NT2/D1 (cell line): ENCODE data around the gene PCP4.

Experiments used
- DNase-seq: peaks from one replicate; pipeline ENCODE4 v3.0.0-alpha.2; 2011; ENCODE audit warnings: low read depth, low spot score
- H3K27me3 ChIP-seq: 2 replicates; pipeline ENCODE4 v1.6.0; 2011; ENCODE audit warnings: mild to moderate bottlenecking; ENCODE audit not compliant: insufficient read length, insufficient read depth
- H3K36me3 ChIP-seq: 2 replicates; pipeline ENCODE4 v1.6.1; 2011; ENCODE audit warnings: mild to moderate bottlenecking, low read length, mixed read lengths; ENCODE audit not compliant: insufficient read depth, insufficient read length
- H3K4me1 ChIP-seq: 2 replicates; pipeline ENCODE4 v1.5.1; 2011; ENCODE audit not compliant: insufficient read depth, insufficient read length
- H3K4me3 ChIP-seq: 2 replicates; pipeline ENCODE4 v1.5.1; 2011; ENCODE audit warnings: low read depth; ENCODE audit not compliant: insufficient read length
- H3K9ac ChIP-seq: 2 replicates; pipeline ENCODE4 v1.6.0; 2011; ENCODE audit warnings: low read depth; ENCODE audit not compliant: insufficient read length
- H3K9me3 ChIP-seq: 2 replicates; pipeline ENCODE4 v1.5.1; 2011; ENCODE audit warnings: mild to moderate bottlenecking, low read length; ENCODE audit not compliant: insufficient read depth
- SUZ12 ChIP-seq: IDR thresholded peaks from 2 replicates; pipeline ENCODE4 v1.6.1; 2011; ENCODE audit not compliant: insufficient read length, insufficient read depth; ENCODE audit errors: extremely low read depth
- YY1 ChIP-seq: IDR thresholded peaks from 2 replicates; pipeline ENCODE4 v1.6.1; 2011; ENCODE audit not compliant: insufficient read length, insufficient read depth
- ZNF274 ChIP-seq: IDR thresholded peaks from 2 replicates; pipeline ENCODE4 v1.6.1; 2011; ENCODE audit warnings: mild to moderate bottlenecking, low read depth, low read length

PCP4 gene

DNA sequence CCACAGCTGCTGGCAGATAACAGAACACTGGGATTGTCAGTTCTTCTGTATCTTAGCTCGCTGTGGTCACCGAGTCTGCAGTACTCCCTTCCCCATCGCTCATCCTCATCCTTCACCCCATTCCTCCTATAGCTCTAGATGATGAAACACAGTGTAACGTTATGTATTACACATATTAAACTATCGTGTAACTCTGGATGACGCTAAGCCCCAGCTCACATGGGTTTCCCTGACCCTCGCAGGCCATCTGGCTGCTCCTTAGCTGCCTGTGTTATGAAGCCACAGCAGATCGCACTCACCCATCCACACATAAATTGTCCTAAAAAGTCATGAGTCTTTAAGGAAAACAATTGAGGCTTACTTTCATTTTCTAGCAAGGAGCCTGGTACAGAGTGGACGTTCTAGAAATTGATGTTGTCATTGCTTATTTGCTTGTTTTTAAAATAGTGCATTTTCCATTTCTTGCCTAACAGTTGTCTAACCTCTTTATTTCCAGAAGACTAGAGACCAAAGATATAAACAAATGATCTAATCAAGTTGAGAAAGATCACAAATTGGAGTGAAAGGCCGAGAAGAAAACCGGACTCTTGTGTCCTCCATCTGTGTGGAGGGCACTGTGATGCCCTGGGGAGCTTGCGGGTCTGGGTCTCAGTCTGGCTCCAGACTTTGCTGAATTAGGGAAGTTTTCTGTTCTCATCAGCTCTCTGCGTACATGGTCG is 24.3 kb upstream of the PCP4 start:
- DNase-seq, result no peak
- Histone ChIP-seq H3K36me3 (no peaks in the 10 kb centered on the region), H3K4me1 (peaks cover 9% of the 10 kb centered on the region), H3K4me3 (no peak overlapping the region), H3K9me3 (peaks cover 4% of the 10 kb centered on the region; the same call in 1 of the 2 replicates), H3K9ac (no peak overlapping the region), H3K27me3 (no peaks in the 10 kb centered on the region)
- no peak for TF ChIP-seq YY1
- no peak for TF ChIP-seq SUZ12
- TF ChIP-seq ZNF274, result no peak

DNA sequence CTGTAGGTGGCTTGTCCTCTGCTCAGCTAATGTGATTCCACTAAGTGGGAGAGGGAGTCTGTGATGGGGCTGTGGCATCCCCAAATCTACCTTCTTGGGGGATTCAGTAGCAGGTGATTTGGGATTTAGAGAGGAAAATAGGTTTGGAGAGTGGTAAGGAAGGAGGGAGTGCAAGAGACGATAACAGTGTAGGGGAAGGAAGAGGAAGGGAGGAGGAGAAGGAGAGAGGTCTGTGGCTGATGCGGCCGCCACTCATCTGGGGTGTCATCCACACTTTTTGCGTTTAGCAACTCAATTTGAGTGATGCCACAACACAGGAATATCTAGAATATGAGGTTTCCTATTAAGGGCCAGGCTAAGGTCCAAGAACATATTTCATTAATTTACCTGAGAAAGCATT is 23.8 kb upstream of the PCP4 start:
- H3K9me3 ChIP-seq, result peaks cover 5% of the 10 kb centered on the region; the same call in 1 of the 2 replicates
- TF ChIP-seq ZNF274 (no peak), YY1 (no peak), SUZ12 (no peak)
- H3K9ac ChIP-seq, result no peak overlapping the region
- DNase-seq, result no peak
- no peaks in the 10 kb centered on the region for H3K36me3 ChIP-seq
- no peak overlapping the region for H3K4me3 ChIP-seq
- H3K27me3 ChIP-seq, result no peaks in the 10 kb centered on the region
- peaks cover 9% of the 10 kb centered on the region for H3K4me1 ChIP-seq

DNA sequence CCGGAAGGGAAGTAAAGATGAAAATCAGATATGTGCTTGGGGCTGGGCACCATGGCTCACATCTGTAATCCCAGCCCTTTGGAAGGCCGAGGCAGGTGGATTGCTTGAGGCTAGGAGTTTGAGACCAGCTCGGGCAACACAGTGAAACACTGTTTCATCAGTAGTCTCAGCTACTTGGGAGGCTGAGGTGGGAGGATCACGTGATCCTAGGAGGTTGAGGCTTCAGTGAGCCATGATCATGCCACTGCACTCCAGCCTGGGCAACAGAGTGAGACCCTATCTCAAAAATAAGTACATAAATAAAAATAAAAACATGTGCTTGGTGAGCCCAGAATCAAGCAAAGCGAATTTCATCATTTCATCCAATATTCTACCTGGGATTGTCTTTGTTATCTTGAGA is 23.3 kb upstream of the PCP4 start:
- H3K9me3 ChIP-seq, result peaks cover 5% of the 10 kb centered on the region; the same call in 1 of the 2 replicates
- no peak overlapping the region for H3K9ac ChIP-seq
- DNase-seq, result no peak
- TF ChIP-seq ZNF274 (no peak), SUZ12 (no peak), YY1 (no peak)
- no peaks in the 10 kb centered on the region for H3K27me3 ChIP-seq
- peaks cover 9% of the 10 kb centered on the region for H3K4me1 ChIP-seq
- H3K4me3 ChIP-seq, result no peak overlapping the region
- no peaks in the 10 kb centered on the region for H3K36me3 ChIP-seq

DNA sequence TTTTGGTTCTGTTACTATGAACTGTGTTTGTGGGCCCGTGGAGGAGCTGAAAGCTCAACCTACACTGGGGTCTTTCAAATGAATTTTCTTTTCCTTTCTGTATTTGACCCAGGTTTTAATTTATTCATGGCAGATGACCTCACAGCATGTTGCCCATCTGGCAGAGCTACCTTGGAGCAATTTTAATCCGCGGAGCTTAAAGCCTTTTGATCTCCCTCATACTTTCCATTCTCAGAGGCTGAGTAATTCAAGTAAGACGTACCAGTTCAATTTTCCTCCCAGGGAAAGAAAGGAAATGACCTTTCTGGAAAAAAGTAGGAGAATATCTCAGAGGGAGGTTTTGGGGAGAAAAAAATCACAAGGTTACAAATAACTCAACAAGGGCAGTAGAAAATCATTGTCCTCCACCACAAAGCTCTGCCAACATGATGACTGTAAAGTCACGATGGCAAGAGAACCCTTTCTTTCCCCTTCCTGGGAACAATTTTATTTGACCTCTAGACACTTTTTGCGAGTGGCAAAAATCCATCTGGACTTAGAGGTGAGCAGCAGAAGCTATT is 21.6 kb upstream of the PCP4 start:
- DNase-seq, result no peak
- Histone ChIP-seq H3K9ac (no peak overlapping the region), H3K4me3 (no peak overlapping the region), H3K4me1 (peaks cover 10% of the 10 kb centered on the region), H3K36me3 (no peaks in the 10 kb centered on the region), H3K27me3 (no peaks in the 10 kb centered on the region), H3K9me3 (peaks cover 5% of the 10 kb centered on the region; the same call in 1 of the 2 replicates)
- TF ChIP-seq SUZ12 (no peak), ZNF274 (no peak), YY1 (no peak)

DNA sequence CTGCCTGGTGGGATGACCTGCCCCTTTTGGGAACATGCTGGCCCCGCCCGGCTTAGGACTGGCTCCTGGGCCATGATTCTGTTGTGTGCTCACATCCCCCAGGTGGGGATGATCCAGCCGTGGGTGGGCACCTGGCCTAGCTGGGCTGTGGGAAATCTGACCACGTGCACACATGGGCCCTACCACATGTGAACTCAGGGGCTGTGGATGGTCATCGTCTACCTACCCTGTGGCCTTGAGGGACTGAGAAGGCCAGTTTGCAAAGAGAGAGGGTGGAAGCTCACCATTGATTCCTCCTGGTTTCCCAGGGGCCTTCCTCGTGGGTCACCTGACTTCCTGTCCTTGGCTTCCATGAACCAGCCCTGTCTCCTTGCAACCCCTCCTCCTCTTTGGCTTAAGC is 19.4 kb upstream of the PCP4 start:
- H3K36me3 ChIP-seq, result no peaks in the 10 kb centered on the region
- TF ChIP-seq YY1 (no peak), SUZ12 (no peak), ZNF274 (no peak)

DNA sequence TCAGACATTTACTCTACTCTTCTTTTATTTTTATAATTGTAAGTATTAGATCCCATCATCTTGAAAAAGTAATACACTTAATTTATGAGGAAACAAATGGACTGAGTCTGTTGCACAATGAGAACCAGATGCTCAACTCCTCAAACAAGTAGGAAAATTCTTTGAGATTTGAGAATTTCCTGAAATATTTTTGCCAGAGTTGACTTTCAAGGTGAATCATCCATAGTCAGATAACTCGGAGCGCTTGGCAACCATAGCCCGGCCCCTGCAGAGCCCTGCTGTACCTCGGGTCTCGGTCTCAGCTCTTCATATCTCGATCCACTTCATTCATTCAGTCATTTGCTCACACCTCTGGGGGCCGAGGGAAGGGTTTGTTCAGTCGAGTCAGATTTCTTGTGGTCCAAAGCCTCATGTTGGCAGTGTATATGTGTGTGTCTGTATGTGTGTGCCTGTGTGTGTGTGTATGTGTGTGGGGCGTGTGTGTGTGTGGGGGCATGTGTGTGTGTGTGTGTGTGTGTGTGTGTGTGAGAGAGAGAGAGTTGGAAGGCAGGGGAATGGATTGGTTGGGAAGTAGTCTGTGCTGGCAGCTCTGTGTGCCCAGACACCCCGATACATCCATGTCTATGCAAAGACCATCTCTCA is 18.1 kb upstream of the PCP4 start:
- no peak overlapping the region for H3K4me3 ChIP-seq
- H3K9me3 ChIP-seq, result peaks cover 5% of the 10 kb centered on the region; the same call in 1 of the 2 replicates
- TF ChIP-seq SUZ12, result no peak
- TF ChIP-seq YY1, result no peak
- no peak for TF ChIP-seq ZNF274
- no peak for DNase-seq
- H3K36me3 ChIP-seq, result no peaks in the 10 kb centered on the region
- H3K4me1 ChIP-seq, result peaks cover 25% of the 10 kb centered on the region
- no peaks in the 10 kb centered on the region for H3K27me3 ChIP-seq
- H3K9ac ChIP-seq, result no peak overlapping the region

More for the DNA sequence above, 19.4 kb upstream of the PCP4 start:
- Histone ChIP-seq H3K27me3 (no peaks in the 10 kb centered on the region), H3K4me1 (peaks cover 25% of the 10 kb centered on the region), H3K9ac (no peak overlapping the region), H3K9me3 (peaks cover 5% of the 10 kb centered on the region; the same call in 1 of the 2 replicates), H3K4me3 (no peak overlapping the region)
- DNase-seq, result no peak

DNA sequence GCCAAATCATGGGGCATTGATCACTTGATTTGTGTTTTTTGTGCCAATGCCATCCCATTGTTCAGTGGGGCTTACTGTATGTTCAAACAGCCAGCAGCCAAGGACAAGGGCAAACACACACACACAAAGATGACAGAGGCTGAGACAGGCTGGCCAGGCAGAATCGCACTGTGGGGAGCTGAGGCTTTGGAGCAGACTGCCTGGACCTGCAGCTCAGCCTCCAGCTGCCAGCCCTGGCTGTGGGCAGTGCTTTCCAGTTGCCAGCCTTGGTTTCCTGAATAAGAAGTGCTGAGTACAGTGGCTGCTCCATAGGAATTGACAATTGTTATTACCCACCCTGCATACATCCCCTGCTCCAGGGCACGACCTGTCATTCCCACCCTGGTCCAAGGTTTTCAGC is 16.9 kb upstream of the PCP4 start:
- Histone ChIP-seq H3K4me3 (no peak overlapping the region), H3K9ac (no peak overlapping the region), H3K9me3 (peaks cover 16% of the 10 kb centered on the region; the same call in 1 of the 2 replicates), H3K4me1 (peaks cover 25% of the 10 kb centered on the region), H3K36me3 (no peaks in the 10 kb centered on the region), H3K27me3 (no peaks in the 10 kb centered on the region)
- TF ChIP-seq YY1 (no peak), SUZ12 (no peak), ZNF274 (no peak)
- no peak for DNase-seq
